Panc1 (cell line): ENCODE results near the gene NRP2. TPM values are rescaled to one million over a fixed set of nuclear protein-coding genes. Genes with fewer than 3 reads are reported as not detected.

Experiments
- ATAC-seq: fragments of 200-7000 bp; cut with Tn5 transposase; 2 replicates; pipeline ENCODE4 v1.9.1; 2020; ENCODE audit warnings: mild to moderate bottlenecking, moderate library complexity
- BruUV-seq: library from RNA; stranded (reverse); fragments of 400-500 nt; replicated peaks from 2 replicates; lab custom pipeline; 2021; lab: Mats Ljungman, UMichigan
- CTCF ChIA-PET: fragments of 300-600 bp; sonication (Branson Sonifier 250); formaldehyde crosslinking; loops from one replicate; lab custom pipeline; 2022; ENCODE audit warnings: antibody characterized with exemption; lab: Charles Lee
- POLR2A ChIA-PET: fragments of 300-600 bp; sonication (Branson Sonifier 250); formaldehyde crosslinking; loops from one replicate; lab custom pipeline; 2022; ENCODE audit warnings: antibody characterized with exemption; lab: Charles Lee
- DNase-seq: peaks from one replicate; pipeline ENCODE4 v3.0.0-alpha.2; 2010; ENCODE audit warnings: low read depth, low spot score
- H3K27ac ChIP-seq: 2 replicates; pipeline ENCODE4 v1.5.1; 2011; ENCODE audit warnings: mild to moderate bottlenecking, low read length, inconsistent platforms
- H3K27me3 ChIP-seq: fragments of 200-500 bp; sonication (Bioruptor generic); 2 replicates; pipeline ENCODE4 v1.6.0; 2014; ENCODE audit warnings: low read length, inconsistent platforms; ENCODE audit not compliant: control insufficient read depth, insufficient read depth
- H3K36me3 ChIP-seq: fragments of 200-500 bp; sonication (Bioruptor generic); 2 replicates; pipeline ENCODE4 v1.5.1; 2014; ENCODE audit warnings: inconsistent platforms, mild to moderate bottlenecking, low read length, moderate library complexity; ENCODE audit not compliant: control insufficient read depth, insufficient read depth
- H3K4me1 ChIP-seq: 2 replicates; pipeline ENCODE4 v1.5.1; 2011; ENCODE audit warnings: inconsistent platforms, mild to moderate bottlenecking, low read length, moderate library complexity; ENCODE audit not compliant: control insufficient read depth, insufficient read depth
- H3K4me3 ChIP-seq, 2 experiments: 2 replicates each; pipeline ENCODE4 v1.5.1; 2011 to 2012; ENCODE audit warnings: low read depth in 2 of 2, low read length in 2 of 2, mild to moderate bottlenecking in 2 of 2, inconsistent platforms in 1 of 2, moderate library complexity in 1 of 2
- H3K9me3 ChIP-seq: fragments of 200-500 bp; sonication (Bioruptor generic); 2 replicates; pipeline ENCODE4 v1.5.1; 2014; ENCODE audit warnings: low read depth, mild to moderate bottlenecking, inconsistent platforms, low read length, moderate library complexity; ENCODE audit not compliant: control insufficient read depth, insufficient read depth
- CTCF ChIP-seq: fragments of 450-650 bp; IDR thresholded peaks from 2 replicates; pipeline ENCODE4 v1.5.1; 2017; ENCODE audit warnings: mild to moderate bottlenecking
- POLR2AphosphoS5 ChIP-seq: IDR thresholded peaks from 2 replicates; pipeline ENCODE4 v1.6.1; 2012; ENCODE audit warnings: mild to moderate bottlenecking, low read depth, low read length, moderate library complexity
- REST ChIP-seq, 2 experiments: IDR thresholded peaks; 2 replicates each; pipeline ENCODE4 v1.6.1; 2011 to 2012; ENCODE audit warnings: low read depth in 2 of 2, control low read depth in 1 of 2, low read length in 1 of 2, mild to moderate bottlenecking in 1 of 2, moderate library complexity in 1 of 2; ENCODE audit not compliant: insufficient read depth in 1 of 2
- SIN3A ChIP-seq: IDR thresholded peaks from 2 replicates; pipeline ENCODE4 v1.6.1; 2012; ENCODE audit warnings: low read depth, mild to moderate bottlenecking, low read length, moderate library complexity, borderline replicate concordance; ENCODE audit not compliant: insufficient read depth
- TCF7L2 ChIP-seq: IDR thresholded peaks from 2 replicates; pipeline ENCODE4 v1.6.1; 2011; ENCODE audit warnings: mild to moderate bottlenecking, low read depth, low read length, inconsistent platforms
- in situ Hi-C: cut with HindIII; loops from 2 replicates; pipeline ENCODE4 v1.10.0; 2016; ENCODE audit warnings: low sequenced_read_pairs, low pct_unique_long_range_greater_than_20kb
- intact Hi-C: fragments of 100-400 bp; cut with micrococcal nuclease; formaldehyde crosslinking; loops from one replicate; pipeline ENCODE4 v1.10.0; 2022; ENCODE audit not compliant: unreplicated experiment
- total RNA-seq: library from RNA; stranded (reverse); gene quantifications from one replicate; pipeline ENCODE4 v1.2.1, GENCODE V29; 2021; ENCODE audit not compliant: unreplicated experiment

Gene NRP2
- total RNA-seq, 1 experiment from 2014 or later = 6.7 TPM

DNA sequence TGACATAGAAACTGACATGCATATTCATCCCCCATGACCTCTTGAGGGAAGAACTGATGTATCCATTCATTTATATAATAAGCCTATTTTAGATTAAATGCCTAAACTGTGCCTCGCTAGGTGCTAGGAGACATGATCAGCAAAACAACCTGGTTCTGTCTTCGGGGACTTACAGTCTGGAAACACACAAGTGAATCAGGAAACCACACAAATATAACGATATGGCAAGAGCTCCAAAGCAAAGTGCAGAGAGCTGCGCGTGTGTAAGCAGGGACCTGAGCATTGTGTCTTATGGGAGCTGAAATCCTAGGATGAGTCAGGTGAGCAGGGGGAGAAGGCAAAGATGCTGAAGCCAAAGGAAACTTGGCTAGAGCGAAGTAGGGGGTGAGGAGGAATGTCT is 120.6 kb downstream of the NRP2 start:
- ChIA-PET POLR2A (no interaction called here), CTCF (no interaction called here)
- DNase-seq (no peak), ATAC-seq (no peak)
- intact Hi-C loops = no loop called here
- no peak overlapping the region for H3K27ac ChIP-seq
- TF ChIP-seq TCF7L2 (no peak), POLR2AphosphoS5 (no peak), CTCF (no peak), SIN3A (no peak), REST (IDR thresholded peaks at IDR 0.05; ENCODE audit: insufficient read depth in 1 of 2, low read depth in 2 of 2, low read length in 1 of 2) (no peak)
- H3K4me1 ChIP-seq = no peaks in the 10 kb centered on the region
- H3K4me3 ChIP-seq = no peak overlapping the region
- in situ Hi-C loops = no loop called here
- no peaks in the 10 kb centered on the region for H3K9me3 ChIP-seq
- no TSS peak for BruUV-seq
- H3K36me3 ChIP-seq = no peaks in the 10 kb centered on the region
- H3K27me3 ChIP-seq = peaks cover 2% of the 10 kb centered on the region

- ChIA-PET CTCF (no interaction called here), POLR2A (no interaction called here)
- Histone ChIP-seq H3K36me3 (no peaks in the 10 kb centered on the region), H3K4me3 (no peak overlapping the region), H3K27ac (no peak overlapping the region), H3K27me3 (peaks cover 3% of the 10 kb centered on the region), H3K4me1 (no peaks in the 10 kb centered on the region), H3K9me3 (no peaks in the 10 kb centered on the region)
- ATAC-seq (no peak), DNase-seq (no peak)
- intact Hi-C loops = no loop called here
- BruUV-seq = no TSS peak
- in situ Hi-C loops = no loop called here
- TF ChIP-seq REST (IDR thresholded peaks at IDR 0.05; ENCODE audit: insufficient read depth in 1 of 2, low read depth in 2 of 2, low read length in 1 of 2) (no peak), TCF7L2 (no peak), POLR2AphosphoS5 (no peak), SIN3A (no peak), CTCF (no peak)
These were observed 121.2 kb downstream of the NRP2 start for GRCh38 chr2:205803500-205803899.
